ENCODE results near the gene AKAP3.

- TF ChIP-seq POLR2A (IDR thresholded peaks at IDR 0.05; ENCODE audit: low read depth, low read length) (no peak), TAF1 (IDR thresholded peaks at IDR 0.05; ENCODE audit: borderline replicate concordance, low read depth, low read length) (no peak)
These were observed 64.6 kb downstream of the AKAP3 start for GRCh38 chr12:4584281-4584680.
